ENCODE results near the gene RBM4.
"Not testable (repeated sequence)": the region's sequence is repeated elsewhere in the genome, so short reads cannot be mapped to it uniquely, and the experiment has no call there.

RBM4 gene

DNA sequence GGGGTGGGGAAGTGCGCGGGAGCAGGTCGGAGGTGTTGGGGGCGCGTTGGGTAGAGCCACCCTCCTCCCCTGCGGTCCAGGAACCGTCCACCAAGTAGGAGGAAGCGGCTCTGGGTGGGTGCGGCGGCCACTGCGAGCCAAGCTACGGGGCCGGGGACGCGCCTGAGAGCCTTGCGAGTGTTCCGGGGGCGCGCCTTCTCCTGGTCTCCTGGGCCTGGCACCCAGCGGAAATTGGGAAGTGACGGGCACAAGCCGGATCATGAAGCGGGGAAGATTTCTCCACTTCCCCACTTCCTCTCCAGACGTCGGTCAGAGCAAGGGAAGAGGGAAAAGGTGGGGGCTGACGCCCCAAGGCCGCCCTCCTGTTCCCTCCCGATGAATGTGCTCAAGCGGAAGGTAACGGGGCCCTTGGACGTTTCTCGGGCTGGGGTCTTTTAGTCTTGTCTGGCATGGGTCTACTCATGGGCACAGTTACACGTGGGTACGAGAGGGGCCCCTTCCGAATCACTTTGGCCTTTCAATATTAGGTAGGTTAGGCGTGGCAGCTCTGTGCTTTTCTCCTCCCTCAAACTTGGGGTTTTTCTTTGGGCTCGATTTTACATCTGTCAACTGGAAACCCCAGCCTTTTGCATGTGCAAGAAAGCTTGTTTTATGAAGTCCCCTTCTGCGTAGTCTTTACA lies 21.2 kb upstream of the RBM4 start:
- peak; percentile 28 for DNase-seq

DNA sequence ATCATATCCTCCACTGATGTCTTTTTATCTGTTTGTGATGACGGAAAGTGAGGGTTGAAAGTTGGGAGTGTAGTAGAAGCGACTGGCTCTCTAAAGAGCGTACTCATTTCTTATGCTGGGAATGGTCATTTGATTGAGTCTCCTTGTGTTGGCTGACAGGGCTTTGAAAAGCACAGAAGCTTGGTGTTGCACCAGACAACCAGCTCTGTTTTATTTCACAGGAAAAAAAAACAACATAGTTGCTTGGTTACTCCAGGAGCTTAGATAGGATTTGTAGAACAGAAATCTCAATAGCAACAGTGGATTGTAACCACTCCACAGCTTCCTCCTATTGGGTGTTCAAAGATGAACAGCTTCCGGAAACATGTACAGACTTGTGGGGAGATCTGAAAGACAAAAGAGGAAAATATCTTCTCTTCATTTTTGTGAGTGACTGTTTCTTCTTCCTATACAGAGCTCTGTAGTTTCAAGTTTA lies 19.4 kb upstream of the RBM4 start:
- no peak for DNase-seq

DNA sequence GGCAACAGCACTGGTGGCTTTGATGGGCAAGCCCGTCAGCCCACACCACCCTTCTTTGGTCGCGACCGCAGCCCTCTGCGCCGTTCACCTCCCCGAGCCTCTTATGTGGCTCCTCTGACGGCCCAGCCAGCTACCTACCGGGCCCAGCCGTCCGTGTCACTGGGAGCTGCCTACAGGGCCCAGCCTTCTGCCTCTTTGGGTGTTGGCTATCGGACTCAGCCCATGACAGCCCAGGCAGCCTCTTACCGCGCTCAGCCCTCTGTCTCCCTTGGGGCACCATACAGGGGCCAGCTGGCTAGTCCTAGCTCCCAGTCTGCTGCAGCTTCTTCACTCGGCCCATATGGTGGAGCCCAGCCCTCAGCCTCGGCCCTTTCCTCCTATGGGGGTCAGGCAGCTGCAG lies 14.1 kb upstream of the RBM4 start:
- DNase-seq: no peak

DNA sequence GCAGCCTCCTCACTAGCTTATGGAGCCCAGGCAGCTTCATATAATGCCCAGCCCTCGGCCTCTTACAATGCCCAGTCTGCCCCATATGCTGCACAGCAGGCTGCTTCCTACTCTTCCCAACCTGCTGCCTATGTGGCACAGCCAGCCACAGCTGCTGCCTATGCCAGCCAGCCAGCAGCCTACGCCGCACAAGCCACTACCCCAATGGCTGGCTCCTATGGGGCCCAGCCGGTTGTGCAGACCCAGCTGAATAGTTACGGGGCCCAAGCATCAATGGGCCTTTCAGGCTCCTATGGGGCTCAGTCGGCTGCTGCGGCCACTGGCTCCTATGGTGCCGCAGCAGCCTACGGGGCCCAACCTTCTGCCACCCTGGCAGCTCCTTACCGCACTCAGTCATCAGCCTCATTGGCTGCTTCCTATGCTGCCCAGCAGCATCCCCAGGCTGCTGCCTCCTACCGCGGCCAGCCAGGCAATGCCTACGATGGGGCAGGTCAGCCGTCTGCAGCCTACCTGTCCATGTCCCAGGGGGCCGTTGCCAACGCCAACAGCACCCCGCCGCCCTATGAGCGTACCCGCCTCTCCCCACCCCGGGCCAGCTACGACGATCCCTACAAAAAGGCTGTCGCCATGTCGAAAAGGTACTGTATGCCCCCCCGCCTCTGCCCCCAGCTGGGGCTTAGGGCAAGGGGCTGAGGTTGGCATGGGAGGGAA lies 13.3 kb upstream of the RBM4 start:
- no peak for DNase-seq

DNA sequence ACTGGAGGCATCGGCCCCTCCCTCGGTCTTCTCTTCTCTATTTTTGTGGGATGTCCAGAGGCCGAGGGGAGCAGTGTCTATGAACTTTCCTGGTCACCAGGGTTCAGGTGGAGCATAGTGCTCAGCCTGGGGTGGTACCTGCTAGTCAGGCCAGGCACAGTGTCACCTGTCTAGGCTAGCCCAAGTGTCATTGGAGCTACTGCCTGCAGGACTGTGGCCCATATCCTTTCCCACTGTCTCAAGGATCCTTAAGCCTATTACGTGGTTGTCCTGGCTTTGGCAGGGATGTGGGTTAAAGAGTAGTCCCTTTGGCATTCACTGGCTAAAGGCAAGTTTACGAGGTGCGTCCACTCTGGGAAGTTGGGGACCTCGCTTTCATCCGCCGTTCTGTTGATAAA lies 12.8 kb upstream of the RBM4 start:
- DNase-seq: no peak

DNA sequence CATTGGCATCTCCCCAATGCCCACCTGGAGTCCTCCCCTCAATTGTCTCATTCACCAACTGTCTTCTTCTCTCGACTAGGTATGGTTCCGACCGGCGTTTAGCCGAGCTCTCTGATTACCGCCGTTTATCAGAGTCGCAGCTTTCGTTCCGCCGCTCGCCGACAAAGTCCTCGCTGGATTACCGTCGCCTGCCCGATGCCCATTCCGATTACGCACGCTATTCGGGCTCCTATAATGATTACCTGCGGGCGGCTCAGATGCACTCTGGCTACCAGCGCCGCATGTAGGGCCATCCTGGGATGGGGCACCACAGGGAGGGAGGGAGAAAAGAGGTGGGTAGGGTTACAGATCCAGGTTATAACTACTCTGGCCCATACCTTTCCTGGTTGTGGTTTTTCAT lies 12.1 kb upstream of the RBM4 start:
- DNase-seq: no peak

DNA sequence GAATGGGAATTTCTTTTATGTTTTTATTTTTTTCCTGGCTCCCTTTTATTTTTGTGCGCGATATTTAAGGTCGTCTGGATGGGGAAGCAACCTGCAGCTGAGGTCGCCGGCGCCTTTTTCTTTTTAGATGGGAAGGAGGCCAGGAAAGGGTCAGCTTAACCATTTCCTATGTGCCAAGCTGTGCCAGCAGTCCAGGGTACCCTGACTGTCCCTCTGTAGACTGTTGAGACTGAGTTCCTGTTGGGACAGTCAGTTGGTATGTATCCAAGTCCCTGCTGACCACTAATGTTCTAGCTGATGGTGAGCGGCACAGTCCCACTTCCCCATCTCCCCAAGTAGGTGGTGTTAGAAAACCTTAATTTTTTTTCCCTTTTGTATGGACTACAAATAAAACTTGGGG lies 11.6 kb upstream of the RBM4 start:
- no peak for DNase-seq

DNA sequence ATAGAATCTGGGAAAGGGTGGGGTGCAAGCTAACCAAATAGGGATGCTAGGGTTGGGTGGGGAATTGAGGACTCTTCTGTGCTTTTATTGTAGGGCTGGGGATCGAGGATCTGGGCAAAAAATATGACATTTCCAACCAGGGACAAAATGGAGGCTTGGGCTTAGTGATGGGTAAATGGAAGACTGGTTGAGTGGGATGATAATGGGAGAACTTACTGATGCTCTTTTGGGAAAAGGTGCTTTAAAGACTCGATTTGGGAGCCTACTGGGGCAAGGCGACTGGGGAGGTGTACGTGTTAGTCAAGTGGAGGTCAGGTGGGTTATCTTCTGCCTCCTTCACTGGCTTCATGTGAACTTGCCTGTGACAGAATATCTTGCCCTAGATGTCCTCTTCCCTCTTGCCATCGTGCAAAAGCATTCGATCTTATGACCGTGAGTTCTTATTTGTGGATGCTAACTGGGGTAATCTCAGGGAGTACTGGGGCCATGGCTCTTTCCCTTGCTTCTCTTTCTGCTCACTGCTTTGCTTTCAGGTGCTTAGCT lies 10.4 kb upstream of the RBM4 start:
- DNase-seq: no peak

DNA sequence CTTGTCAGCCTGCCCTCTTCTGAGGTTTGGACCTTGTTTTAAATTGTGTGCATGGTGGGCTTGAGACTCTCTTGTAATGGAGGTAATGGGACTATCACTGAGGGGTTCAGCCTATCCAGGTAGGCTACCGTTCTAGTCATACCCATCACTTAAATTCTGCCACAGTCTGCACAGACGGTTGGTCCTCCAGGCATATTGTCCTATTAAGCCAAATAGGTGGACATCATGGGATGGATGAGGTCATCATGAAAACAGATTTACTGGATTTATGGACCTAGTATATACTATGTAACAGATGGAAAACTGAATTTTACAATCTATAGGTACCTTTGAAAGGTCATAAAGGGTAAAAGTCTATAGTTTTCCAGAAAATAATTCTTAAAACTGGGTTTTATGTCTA lies 9.1 kb upstream of the RBM4 start:
- no peak for DNase-seq

DNA sequence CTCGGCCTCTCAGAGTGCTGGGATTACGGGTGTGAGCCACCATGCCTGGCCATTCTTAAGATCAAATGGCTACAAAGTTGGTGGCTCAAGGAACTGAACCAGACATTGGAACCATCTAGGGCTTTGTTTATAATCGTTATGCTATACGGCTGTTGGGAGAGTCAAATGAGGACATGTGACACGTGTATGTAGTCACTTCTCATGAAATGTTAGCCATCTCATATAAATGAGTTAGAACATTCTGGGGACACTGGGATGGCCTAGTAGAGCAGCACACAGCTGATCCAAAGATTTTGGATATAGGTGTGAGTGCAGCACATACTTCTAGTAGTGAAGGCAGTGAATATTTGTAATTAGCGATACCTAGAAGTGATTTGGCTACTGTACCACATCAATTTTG lies 6.6 kb upstream of the RBM4 start:
- no peak for DNase-seq

DNA sequence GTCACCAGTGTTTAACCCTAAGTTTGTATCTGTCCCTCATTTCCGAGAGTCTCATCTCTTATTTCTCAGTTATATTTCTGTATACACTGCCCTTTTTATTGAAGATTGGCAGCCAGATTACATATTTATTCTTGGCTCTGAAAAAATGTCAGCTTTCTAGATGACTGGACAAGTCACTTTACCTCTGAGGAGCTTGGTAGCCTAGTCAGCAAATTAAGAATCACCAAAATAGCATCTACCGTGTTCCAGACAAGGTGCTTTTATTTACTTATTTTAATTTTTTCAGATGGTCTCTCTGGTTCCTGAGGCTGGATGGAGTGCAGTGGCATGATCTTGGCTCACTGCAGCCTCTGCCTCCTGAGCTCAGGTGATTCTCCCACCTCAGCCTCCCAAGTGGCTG lies 5.6 kb upstream of the RBM4 start:
- no peak for DNase-seq

DNA sequence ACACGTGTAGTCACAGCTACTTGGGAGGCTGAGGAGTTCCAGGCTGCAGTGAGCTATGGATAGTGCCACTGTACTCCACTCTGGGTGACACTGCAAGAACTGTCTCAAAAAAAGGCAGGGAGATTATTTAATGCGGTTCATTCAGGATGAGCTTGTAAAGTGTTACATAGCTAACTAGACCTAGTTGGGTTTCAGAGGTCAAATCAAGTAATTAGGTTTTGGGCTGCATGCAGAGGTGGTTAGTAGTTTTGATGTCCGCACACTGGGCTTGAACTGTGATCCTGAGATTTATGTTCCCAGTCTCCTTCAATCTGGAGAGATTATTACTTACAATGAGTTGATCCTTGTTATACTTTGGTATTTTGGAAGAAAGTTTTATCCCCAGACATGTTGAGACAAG lies 2.1 kb upstream of the RBM4 start:
- DNase-seq: no peak

DNA sequence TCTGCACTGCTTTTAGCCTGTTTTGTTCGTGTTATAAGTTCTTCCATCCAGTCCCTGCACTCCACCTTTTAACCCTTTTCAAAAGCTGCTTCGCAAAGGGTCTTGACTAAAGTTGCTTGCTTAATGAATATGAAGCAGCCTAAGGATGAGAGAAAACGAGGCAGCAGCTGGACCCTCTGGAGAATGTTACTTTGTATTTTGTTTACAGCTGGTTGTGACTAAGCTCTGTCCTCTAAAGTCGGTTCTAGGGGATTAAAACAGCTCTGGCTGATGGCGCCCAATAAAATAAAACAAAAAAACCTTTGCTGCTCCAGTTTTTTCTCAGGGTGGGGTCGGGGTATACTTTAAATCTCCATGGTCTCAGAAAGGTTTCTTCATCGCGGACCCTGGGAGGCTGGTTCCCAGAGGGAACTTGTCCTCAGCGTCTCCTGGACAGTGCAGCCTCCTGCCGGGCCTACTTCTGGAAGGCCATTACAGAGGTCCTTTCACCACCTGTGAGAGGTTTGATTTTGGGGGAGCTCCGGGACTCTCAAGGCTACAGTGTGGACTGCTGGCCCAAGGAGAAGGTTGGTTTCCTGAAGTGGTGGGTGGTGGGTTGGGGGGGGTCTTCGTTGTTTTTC lies 836 bp upstream of the RBM4 start:
- no peak for DNase-seq

DNA sequence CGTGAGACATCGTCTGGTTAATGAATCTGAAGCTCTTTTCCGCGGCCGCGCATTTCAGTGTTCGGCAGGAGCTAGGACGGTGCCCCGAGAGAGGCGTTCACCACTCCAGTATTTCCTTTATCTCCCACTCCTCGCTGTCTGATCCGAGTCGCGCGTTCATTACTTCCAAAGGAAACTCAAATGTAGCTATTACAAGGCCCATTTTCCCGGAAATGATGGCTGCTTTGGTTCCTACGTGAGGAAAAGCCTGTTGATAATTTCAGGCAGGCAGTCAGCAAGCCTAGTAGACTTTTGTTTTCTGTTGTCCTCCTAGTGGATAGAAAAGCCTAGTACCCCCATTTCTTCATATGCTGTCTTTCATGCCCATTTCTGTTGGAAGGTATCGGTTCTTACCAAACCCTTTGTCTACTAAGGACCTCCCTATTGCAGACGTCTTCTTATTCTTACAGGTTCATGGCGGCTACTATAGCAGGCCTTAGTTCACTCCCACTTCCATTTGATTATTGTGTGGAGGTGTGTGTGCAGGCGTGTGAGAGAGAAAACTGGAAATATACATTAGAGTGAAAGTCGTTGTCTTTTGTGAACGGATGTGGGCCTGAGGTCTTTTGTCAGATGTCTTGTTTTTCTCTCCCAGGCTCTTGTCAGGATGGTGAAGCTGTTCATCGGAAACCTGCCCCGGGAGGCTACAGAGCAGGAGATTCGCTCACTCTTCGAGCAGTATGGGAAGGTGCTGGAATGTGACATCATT lies 737 bp downstream of the RBM4 start:
- DNase-seq: peak; percentile 36

DNA sequence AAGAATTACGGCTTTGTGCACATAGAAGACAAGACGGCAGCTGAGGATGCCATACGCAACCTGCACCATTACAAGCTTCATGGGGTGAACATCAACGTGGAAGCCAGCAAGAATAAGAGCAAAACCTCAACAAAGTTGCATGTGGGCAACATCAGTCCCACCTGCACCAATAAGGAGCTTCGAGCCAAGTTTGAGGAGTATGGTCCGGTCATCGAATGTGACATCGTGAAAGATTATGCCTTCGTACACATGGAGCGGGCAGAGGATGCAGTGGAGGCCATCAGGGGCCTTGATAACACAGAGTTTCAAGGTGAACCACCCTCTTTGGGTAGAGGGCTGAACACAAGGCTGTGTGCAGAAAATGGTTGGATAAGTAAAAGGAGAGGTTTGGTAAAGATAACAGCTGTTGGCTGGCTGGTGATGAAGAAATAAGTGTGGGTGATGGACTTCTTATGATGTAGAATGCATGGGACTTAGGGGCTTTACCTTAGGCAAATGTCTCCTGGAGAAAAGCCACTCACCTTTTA lies 1.4 kb downstream of the RBM4 start:
- DNase-seq: not testable (repeated sequence)

DNA sequence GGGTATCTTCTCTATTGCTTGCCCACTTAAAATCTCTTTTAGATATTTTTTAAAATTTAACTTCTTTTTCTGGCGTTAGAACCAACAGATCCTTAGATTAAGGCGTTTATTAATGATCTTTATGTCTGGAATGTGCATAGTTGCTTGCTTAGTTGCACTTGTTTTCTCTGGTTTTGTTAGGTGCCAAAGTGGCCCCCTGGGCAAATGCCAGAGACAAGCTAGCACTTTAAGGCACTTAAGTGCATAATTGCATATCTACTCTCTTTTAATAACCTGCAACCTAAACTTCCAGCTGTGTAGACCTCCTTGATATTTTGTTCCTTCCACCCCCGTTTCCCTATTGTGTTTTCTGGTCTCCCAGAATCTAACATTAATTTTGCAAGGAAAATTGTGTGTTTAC lies 3.3 kb downstream of the RBM4 start:
- no peak for DNase-seq

DNA sequence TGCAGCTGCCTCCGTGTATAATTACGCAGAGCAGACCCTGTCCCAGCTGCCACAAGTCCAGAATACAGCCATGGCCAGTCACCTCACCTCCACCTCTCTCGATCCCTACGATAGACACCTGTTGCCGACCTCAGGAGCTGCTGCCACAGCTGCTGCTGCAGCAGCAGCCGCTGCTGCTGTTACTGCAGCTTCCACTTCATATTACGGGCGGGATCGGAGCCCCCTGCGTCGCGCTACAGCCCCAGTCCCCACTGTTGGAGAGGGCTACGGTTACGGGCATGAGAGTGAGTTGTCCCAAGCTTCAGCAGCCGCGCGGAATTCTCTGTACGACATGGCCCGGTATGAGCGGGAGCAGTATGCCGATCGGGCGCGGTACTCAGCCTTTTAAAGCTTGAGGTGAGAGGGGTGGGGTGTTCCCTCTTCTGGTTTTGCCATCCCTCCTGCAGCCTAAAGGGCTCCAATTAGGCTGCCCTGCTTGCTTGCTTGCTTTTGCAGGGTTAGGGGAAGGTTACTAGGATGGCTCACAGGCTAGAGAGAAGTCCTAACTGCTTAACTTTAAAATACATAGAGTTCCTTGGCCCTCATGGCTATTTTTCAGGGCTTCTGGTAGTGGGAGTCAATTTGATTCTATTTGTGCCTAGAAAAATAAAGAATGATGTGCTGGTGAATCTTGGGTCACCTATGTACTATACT lies 5.4 kb downstream of the RBM4 start:
- DNase-seq: no peak

DNA sequence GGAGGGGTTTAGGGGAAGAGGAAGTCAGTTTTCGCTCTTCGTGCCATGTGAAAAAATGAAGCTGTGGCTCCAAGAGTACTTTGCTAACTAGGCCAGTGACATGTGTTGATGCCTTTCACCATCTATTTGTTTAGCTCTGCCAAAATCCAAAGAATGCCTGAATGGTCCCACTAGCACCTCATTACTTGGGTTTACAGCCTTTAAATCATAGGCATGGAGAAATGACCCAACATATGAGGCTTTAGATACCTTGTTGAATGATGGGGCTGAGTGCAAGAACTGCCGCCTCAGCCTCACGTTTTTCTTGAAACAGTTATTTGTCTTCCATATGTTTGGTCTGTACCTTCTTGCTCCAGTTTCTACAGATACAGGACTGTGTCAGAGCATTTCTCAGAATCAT lies 8.3 kb downstream of the RBM4 start:
- DNase-seq: no peak

DNA sequence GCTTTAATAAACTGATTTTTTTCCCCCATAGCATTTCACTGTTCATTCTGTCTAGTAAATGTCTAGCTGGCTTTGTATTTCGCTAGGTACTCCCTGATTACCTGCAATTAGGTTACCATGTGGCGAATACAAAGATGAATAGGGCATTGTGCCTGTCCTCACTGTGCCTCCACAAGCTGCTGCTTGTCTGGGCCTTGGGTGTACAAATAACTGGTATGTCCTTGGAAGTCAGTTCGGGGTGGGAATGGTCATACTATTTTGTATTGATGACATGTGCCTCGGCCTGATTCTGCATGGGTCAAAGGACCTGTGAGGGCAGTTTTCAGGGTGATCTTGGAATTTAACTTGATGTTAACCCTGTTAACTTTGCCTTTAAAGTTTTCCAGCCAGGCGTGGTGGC lies 11.4 kb downstream of the RBM4 start:
- DNase-seq: no peak

DNA sequence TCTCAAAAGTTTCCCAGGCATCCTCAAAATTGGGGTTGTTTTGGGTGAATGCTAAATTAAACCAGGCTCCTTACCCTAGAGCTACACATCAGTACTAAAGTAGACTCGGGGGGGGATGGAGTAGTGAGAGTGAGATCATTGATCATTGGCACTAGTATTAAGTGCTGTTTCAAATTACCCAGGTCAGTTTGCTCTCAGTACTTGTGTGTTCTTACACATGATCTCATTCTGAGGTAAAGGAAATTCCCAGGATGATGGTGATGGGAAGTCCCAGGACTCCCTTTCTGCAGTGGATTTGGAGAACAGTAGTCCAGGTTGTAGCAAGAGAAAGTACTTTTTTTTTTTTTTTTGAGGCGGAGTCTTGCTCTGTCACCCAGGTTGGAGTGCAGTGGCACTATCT lies 12.5 kb downstream of the RBM4 start:
- no peak for DNase-seq

DNA sequence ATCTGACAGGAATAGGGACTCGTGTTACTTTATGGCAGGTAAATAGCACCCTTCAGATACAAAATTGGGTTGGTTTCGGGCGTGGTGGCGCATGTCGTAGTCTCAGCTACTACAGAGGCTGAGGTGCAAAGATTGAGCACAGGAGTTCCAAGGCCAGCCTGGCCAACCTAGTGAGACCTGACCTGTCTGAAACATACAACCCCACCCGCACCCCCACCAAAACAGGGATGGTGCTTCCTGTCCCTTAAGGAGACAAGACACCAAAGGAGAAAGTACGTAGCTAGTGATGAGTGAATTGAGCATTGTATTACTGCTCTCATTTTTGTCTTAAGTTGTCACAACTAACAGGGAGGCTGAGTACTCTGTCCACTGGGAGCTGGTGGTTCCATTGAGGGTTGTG lies 14.1 kb downstream of the RBM4 start:
- DNase-seq: no peak

DNA sequence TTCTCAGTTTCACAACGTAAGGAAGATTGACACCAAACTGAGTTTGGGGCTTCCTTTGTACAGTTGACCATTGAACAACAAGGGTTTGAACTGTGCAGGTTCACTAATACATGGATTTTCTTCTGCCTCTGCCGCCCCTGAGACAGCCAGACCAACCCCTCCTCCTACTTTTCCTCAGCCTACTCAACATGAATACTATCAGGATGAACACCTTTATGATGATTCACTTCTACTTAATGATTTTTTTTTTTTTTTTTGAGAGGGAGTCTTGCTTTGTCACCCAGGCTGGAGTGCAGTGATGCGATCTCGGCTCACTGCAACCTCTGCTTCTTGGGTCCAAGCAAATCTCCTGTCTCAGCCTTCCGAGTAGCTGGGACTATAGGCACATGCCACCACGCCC lies 14.6 kb downstream of the RBM4 start:
- no peak for DNase-seq

DNA sequence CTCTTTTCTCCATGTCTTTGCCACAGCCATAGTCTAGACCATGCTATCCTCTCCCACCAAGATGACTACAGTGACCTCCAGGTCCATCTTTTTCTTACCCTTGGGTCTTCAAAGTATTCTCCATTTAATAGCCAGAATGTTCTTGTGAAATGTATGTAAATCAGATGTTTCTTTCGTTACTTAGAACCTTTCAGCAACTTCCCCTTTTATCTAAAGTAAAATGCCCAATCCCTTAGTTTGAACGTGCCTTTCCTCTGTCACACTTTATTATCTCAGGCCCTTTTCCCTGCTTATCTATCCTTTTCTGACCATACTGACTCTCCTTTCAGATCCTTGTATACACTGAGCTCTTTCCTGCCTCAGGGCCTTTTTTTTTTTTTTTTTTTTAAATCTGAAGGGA lies 21.3 kb downstream of the RBM4 start:
- DNase-seq: no peak

All from stimulated activated CD4-positive, alpha-beta T cell treated with anti-CD3 and anti-CD28 coated beads, Interleukin-15, amount 100 ng/mL, for 24 hours (primary cell).